ENCODE measurements around the gene TTN. TPM values are rescaled to one million over a fixed set of nuclear protein-coding genes. Genes with fewer than 3 reads are reported as not detected.

The TTN gene
- total RNA-seq, 1 donor from 2014 or later: 1.3 TPM

GRCh38 chr2:178531168-178531567, 276.1 kb downstream of the TTN start:
- Mint-ChIP-seq H3K27ac (no peak overlapping the region), H3K4me1 (no peaks in the 10 kb centered on the region), H3K27me3 (ENCODE audit: insufficient read depth, low read depth) (no peaks in the 10 kb centered on the region), H3K4me3 (no peak overlapping the region), H3K9me3 (no peaks in the 10 kb centered on the region), H3K36me3 (peaks cover 51% of the 10 kb centered on the region)
- no peaks in the 10 kb centered on the region for H3K4me1 ChIP-seq
- H3K27me3 ChIP-seq: no peaks in the 10 kb centered on the region
- peaks cover 75% of the 10 kb centered on the region for H3K79me2 ChIP-seq (ENCODE audit: low read depth)
- H3K4me2 ChIP-seq: no peak overlapping the region
- TF ChIP-seq EZH2phosphoT487 (IDR thresholded peaks at IDR 0.05): no peak
- no peak for TF ChIP-seq CTCF (IDR thresholded peaks at IDR 0.05)
- no peak for TF ChIP-seq EZH2 (IDR thresholded peaks at IDR 0.05)
- no peak overlapping the region for H3K4me3 ChIP-seq
- H3K9ac ChIP-seq: no peak overlapping the region
- no peaks in the 10 kb centered on the region for H3F3A ChIP-seq (ENCODE audit: low read depth)
- no peaks in the 10 kb centered on the region for H3K9me3 ChIP-seq (ENCODE audit: low read depth)
- H4K20me1 ChIP-seq (ENCODE audit: low read depth): peaks cover 13% of the 10 kb centered on the region
- no peaks in the 10 kb centered on the region for H3K36me3 ChIP-seq
- H2AFZ ChIP-seq (replicated peaks): no peak overlapping the region
- no peak overlapping the region for H3K27ac ChIP-seq
- no peak for DNase-seq (ENCODE audit: low spot score)

GRCh38 chr2:178530625-178531142, 276.5 kb downstream of the TTN start:
- H3F3A ChIP-seq (ENCODE audit: low read depth): no peaks in the 10 kb centered on the region
- no peak overlapping the region for H3K27ac Mint-ChIP-seq
- DNase-seq (ENCODE audit: low spot score): no peak
- no peak overlapping the region for H3K4me2 ChIP-seq
- H3K4me3 ChIP-seq: no peak overlapping the region
- no peak overlapping the region for H3K4me3 Mint-ChIP-seq
- no peak overlapping the region for H3K27ac ChIP-seq
- no peaks in the 10 kb centered on the region for H3K9me3 Mint-ChIP-seq
- H3K4me1 Mint-ChIP-seq: no peaks in the 10 kb centered on the region
- H3K36me3 ChIP-seq: no peaks in the 10 kb centered on the region
- peaks cover 80% of the 10 kb centered on the region for H3K79me2 ChIP-seq (ENCODE audit: low read depth)
- no peak overlapping the region for H2AFZ ChIP-seq (replicated peaks)
- no peaks in the 10 kb centered on the region for H3K9me3 ChIP-seq (ENCODE audit: low read depth)
- H3K4me1 ChIP-seq: no peaks in the 10 kb centered on the region
- TF ChIP-seq EZH2phosphoT487 (IDR thresholded peaks at IDR 0.05) (no peak), EZH2 (IDR thresholded peaks at IDR 0.05) (no peak), CTCF (IDR thresholded peaks at IDR 0.05) (no peak)
- peaks cover 13% of the 10 kb centered on the region for H4K20me1 ChIP-seq (ENCODE audit: low read depth)
- no peaks in the 10 kb centered on the region for H3K27me3 Mint-ChIP-seq (ENCODE audit: insufficient read depth, low read depth)
- no peaks in the 10 kb centered on the region for H3K27me3 ChIP-seq
- H3K9ac ChIP-seq: no peak overlapping the region
- peaks cover 49% of the 10 kb centered on the region for H3K36me3 Mint-ChIP-seq

DNA sequence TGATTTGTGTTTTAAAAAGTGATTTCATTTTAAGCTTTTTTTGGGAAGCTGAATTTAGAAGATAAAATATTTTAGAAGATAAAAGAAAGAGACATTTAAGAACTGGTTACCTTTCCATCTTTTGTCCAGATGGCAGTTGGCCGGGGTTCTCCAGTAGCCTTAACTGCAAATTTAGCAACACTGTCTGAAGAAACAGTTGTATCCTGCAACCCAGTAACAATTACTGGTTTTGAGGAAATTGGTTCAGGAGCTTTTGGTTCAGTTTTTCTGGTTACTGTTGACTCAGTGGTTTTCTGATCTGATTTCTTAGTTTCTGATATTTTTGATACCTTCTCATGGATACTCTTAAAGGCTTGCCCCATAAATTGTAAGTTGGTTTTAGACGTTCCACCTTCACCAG, 277.1 kb downstream of the TTN start:
- peaks cover 49% of the 10 kb centered on the region for H3K36me3 Mint-ChIP-seq
- H3K27ac Mint-ChIP-seq: no peak overlapping the region
- H3K4me3 Mint-ChIP-seq: no peak overlapping the region
- no peaks in the 10 kb centered on the region for H3K4me1 Mint-ChIP-seq
- H3K9me3 ChIP-seq (ENCODE audit: low read depth): no peaks in the 10 kb centered on the region
- no peaks in the 10 kb centered on the region for H3F3A ChIP-seq (ENCODE audit: low read depth)
- H3K79me2 ChIP-seq (ENCODE audit: low read depth): peaks cover 83% of the 10 kb centered on the region
- DNase-seq (ENCODE audit: low spot score): no peak
- H3K4me2 ChIP-seq: no peak overlapping the region
- peaks cover 13% of the 10 kb centered on the region for H4K20me1 ChIP-seq (ENCODE audit: low read depth)
- H3K4me3 ChIP-seq: no peak overlapping the region
- H3K27me3 ChIP-seq: no peaks in the 10 kb centered on the region
- H3K4me1 ChIP-seq: no peaks in the 10 kb centered on the region
- H3K36me3 ChIP-seq: no peaks in the 10 kb centered on the region
- H3K27me3 Mint-ChIP-seq (ENCODE audit: insufficient read depth, low read depth): no peaks in the 10 kb centered on the region
- no peak overlapping the region for H3K27ac ChIP-seq
- no peak overlapping the region for H3K9ac ChIP-seq
- TF ChIP-seq EZH2 (IDR thresholded peaks at IDR 0.05) (no peak), CTCF (IDR thresholded peaks at IDR 0.05) (no peak), EZH2phosphoT487 (IDR thresholded peaks at IDR 0.05) (no peak)
- H2AFZ ChIP-seq (replicated peaks): no peak overlapping the region
- H3K9me3 Mint-ChIP-seq: no peaks in the 10 kb centered on the region
